Ovary (tissue), 9 donors: ENCODE data around the gene MICALL2. TPM values are rescaled to one million over a fixed set of nuclear protein-coding genes. Genes with fewer than 3 reads are reported as not detected.
"Not testable (repeated sequence)": the region's sequence is repeated elsewhere in the genome, so short reads cannot be mapped to it uniquely, and the experiment has no call there.

ENCODE experiments used
- DNase-seq, 5 donors: peaks; one replicate each; pipeline ENCODE4 v3.0.0-alpha.2; 2019 to 2020
- H3K27ac ChIP-seq, 2 donors: fragments of 200-600 bp; one replicate each; pipeline versions ENCODE4 v1.5.1 to v1.8.0; 2019 to 2022
- H3K27me3 ChIP-seq: fragments of 200-600 bp; one replicate; pipeline ENCODE4 v1.8.0; 2022
- H3K36me3 ChIP-seq: fragments of 200-600 bp; sonication (generic); one replicate; pipeline ENCODE4 v1.5.1; 2019
- H3K4me1 ChIP-seq: one replicate; pipeline ENCODE4 v1.8.1; 2013; ENCODE audit warnings: mild to moderate bottlenecking, moderate library complexity; ENCODE audit not compliant: insufficient read depth
- H3K4me3 ChIP-seq: fragments of 200-600 bp; sonication (generic); one replicate; pipeline ENCODE4 v1.5.1; 2017
- H3K9me3 ChIP-seq, 2 donors: fragments of 200-600 bp in 1 of 2; sonication (generic) in 1 of 2; one replicate each; pipeline versions ENCODE4 v1.5.1 to v1.8.1; 2013 to 2019; ENCODE audit warnings: mild to moderate bottlenecking in 1 of 2, moderate library complexity in 1 of 2
- EP300 ChIP-seq: sonication (generic); formaldehyde crosslinking; IDR thresholded peaks from one replicate; pipeline ENCODE4 v1.6.1; 2017; ENCODE audit warnings: antibody characterized with exemption
- POLR2A ChIP-seq: fragments of 450-650 bp; IDR thresholded peaks from one replicate; pipeline ENCODE4 v1.6.1; 2017; ENCODE audit warnings: antibody characterized with exemption, mild to moderate bottlenecking, moderate library complexity
- WGBS, 3 donors: extraction: QIAGEN DNeasy Blood & Tissue Kit in 1 of 3; methylation state at CpG; one replicate each; pipeline versions ENCODE4 v1.1.5 to v1.1.7; 2013 to 2017; 5-methylcytosine and 5-hydroxymethylcytosine counted together
- intact Hi-C, 4 donors: fragments of 100-400 bp; cut with DNase I; formaldehyde crosslinking; loops; one replicate each; pipeline versions ENCODE4 v1.11.0 to v1.15.1; 2022 to 2023
- polyA plus RNA-seq, 2 donors: library from polyadenylated mRNA; stranded (reverse); fragments of 200-250 nt in 1 of 2; fragments of 350-450 nt in 1 of 2; fragmentation: Illumina TruSeq in 1 of 2; extraction: RNeasy Lipid Tissue Mini Kit (QIAGEN cat#74804) in 1 of 2; gene quantifications; one replicate each; pipeline ENCODE4 v1.2.3, GENCODE V29; 2013 to 2014
- total RNA-seq, 7 donors: library from RNA; depleted of rRNA in 2 of 7; stranded (reverse); fragments of >200 nt in 2 of 7; fragmentation: NEBNext Ultra II Directional in 3 of 7; extraction: Animal tissue kit (Norgen Biotek cat#: 25700) in 3 of 7; gene quantifications; one replicate each; pipeline versions ENCODE4 v1.1.0 to v1.2.4, GENCODE V29; 2016 to 2023
- TF ChIP-seq, protein P1 (sequence below), 3 donors: fragments of 450-650 bp in 2 of 3; fragments of 200-600 bp in 1 of 3; IDR thresholded peaks; one replicate each; pipeline versions ENCODE4 v1.5.1 to v1.8.0; 2016 to 2022; ENCODE audit warnings: antibody characterized with exemption in 3 of 3, mild to moderate bottlenecking in 1 of 3
- donor health status: DM: no; HTN: no; CAD: no; lungs with moderate emphysema.
- donor health status: DM: no; HTN: no; CAD: no.
- donor health status: Bipolar disorder and iron deficiency.
- donor health status: DM: yes; HTN: yes; CAD: no.
- donor health status: DM: no; HTN: no; CAD: no.
- donor health status: DM: yes; HTN: yes; CAD: no.

The MICALL2 gene
- total and polyA plus RNA-seq, 9 donors, result 0.95 to 13.4 (median 6.5) TPM

DNA sequence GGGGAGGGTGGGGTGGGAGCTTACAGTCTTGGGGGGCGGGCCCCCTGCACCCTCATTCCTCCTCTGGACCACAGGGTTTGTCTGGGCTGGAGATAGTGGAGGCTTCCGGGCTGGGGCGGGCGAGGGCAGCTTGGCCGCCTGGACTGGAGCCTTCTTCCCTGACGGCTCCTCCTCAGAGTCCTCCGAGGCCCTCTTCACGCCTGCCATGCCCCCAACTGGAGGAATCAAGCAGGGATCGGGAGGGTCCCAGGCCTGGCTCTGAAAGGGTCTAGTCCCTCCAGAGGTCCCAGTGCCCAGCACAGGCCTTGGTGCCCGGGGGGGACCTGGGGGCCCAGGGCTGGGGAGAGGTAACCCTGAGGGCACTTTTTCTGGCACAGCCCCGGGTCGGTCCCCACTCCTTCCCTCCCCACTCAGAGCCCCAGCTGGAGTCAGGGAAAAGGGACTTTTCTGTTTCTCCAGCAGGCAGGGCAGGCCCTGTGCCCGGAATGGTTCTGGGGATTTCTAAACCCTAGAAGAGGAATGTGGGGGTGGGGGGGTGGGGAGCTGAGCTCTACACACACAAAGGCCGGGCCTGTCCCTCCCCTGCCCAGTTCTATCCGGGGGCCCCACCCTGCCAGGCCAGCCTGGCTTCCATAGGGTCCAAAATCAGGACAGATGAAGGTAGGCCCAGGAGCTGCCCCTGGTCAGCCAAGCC is 11.6 kb downstream of the MICALL2 start:
- H3K4me1 ChIP-seq, result no peaks in the 10 kb centered on the region
- 45 to 58% (median 51%) methylated on average over 15 of the region's 15 CpGs for WGBS, 3 donors

DNA sequence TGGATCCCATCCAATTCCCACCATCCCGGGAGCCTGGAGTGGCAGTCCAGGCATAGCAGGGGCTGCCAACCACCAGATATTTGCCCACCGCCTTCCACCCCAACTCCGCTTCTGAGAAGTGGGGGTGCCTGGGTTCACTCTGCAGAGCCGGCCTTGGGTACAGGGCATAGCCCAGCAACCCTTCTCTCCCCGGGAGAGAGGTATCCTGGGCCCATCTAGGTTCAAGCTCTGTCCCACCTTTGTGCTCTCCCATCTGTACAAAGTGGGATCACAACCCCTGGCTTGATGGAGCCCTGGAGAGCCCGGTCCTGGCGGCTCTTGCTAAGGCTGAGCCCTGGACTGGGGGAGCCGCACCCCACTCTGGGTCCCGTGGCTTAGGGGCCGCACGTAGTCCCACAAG is 12.2 kb downstream of the MICALL2 start:
- WGBS, 3 donors, result 77 to 85% (median 85%) methylated on average over 9 to 11 of the region's 11 CpGs
- DNase-seq, result no peak
- H3K4me1 ChIP-seq, result no peaks in the 10 kb centered on the region
- intact Hi-C loops, result no loop called here
- no peak overlapping the region for H3K27ac ChIP-seq
- no peaks in the 10 kb centered on the region for H3K27me3 ChIP-seq
- H3K9me3 ChIP-seq, result no peaks in the 10 kb centered on the region
- no peak for TF ChIP-seq EP300
- TF ChIP-seq, protein P1, sequence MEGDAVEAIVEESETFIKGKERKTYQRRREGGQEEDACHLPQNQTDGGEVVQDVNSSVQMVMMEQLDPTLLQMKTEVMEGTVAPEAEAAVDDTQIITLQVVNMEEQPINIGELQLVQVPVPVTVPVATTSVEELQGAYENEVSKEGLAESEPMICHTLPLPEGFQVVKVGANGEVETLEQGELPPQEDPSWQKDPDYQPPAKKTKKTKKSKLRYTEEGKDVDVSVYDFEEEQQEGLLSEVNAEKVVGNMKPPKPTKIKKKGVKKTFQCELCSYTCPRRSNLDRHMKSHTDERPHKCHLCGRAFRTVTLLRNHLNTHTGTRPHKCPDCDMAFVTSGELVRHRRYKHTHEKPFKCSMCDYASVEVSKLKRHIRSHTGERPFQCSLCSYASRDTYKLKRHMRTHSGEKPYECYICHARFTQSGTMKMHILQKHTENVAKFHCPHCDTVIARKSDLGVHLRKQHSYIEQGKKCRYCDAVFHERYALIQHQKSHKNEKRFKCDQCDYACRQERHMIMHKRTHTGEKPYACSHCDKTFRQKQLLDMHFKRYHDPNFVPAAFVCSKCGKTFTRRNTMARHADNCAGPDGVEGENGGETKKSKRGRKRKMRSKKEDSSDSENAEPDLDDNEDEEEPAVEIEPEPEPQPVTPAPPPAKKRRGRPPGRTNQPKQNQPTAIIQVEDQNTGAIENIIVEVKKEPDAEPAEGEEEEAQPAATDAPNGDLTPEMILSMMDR (IDR thresholded peaks at IDR 0.05), result no peak
- TF ChIP-seq POLR2A, result no peak
- no peaks in the 10 kb centered on the region for H3K36me3 ChIP-seq
- H3K4me3 ChIP-seq, result no peak overlapping the region

More for the DNA sequence above, 11.6 kb downstream of the MICALL2 start:
- DNase-seq, result no peak
- no peaks in the 10 kb centered on the region for H3K27me3 ChIP-seq
- no peak overlapping the region for H3K4me3 ChIP-seq
- H3K36me3 ChIP-seq, result no peaks in the 10 kb centered on the region
- TF ChIP-seq, protein P1 (IDR thresholded peaks at IDR 0.05), result no peak
- TF ChIP-seq EP300 (no peak), POLR2A (no peak)
- no peak overlapping the region for H3K27ac ChIP-seq
- intact Hi-C loops, result no loop called here
- H3K9me3 ChIP-seq, result no peaks in the 10 kb centered on the region

DNA sequence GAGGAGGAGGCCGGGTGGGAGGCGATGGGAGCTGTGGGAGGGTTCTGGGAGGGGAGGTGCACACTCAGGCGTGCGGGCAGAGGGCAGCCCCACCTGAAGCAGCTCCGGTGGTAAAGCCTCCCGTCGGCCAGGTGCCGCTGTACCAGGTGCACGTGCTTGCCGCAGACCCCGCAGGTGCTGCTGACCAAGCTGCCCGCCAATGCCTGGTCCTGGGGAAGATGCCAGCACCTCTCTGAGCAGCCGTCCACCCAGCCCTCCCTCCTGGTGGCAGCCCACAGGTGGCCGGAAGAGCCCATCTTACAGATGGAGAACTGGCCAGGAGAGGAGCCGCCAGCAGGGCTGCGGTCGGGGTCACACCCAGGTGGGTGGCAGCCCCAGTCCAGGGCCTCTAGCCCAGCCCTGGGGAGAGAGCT is 12.6 kb downstream of the MICALL2 start:
- intact Hi-C loops, result no loop called here

DNA sequence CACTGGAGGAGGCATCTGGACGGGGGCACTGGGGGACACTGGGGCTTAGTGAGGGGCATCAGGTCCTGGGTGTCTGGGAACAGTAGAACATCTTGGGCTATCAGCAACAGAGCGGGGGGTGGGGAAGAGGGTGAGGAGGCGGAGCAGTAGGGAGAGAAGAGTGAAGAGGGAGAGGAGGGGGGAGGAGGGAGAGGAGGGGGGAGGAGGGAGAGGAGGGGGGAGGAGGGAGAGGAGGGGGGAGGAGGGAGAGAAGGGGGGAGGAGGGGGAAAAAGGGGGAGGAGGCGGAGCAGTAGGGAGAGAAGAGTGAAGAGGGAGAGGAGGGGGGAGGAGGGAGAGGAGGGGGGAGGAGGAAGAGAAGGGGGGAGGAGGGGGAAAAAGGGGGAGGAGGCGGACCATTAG is 13.2 kb downstream of the MICALL2 start:
- H3K27ac ChIP-seq, H3K9me3 ChIP-seq, H3K36me3 ChIP-seq, intact Hi-C loops, H3K27me3 ChIP-seq, H3K4me1 ChIP-seq, H3K4me3 ChIP-seq, DNase-seq: not testable (repeated sequence)
- 74 to 89% (median 80%) methylated on average over 3 to 4 of the region's 5 CpGs for WGBS, 3 donors

More for the DNA sequence above, 12.6 kb downstream of the MICALL2 start:
- Histone ChIP-seq H3K9me3 (no peaks in the 10 kb centered on the region), H3K4me1 (no peaks in the 10 kb centered on the region), H3K27me3 (no peaks in the 10 kb centered on the region), H3K4me3 (no peak overlapping the region), H3K27ac (no peak overlapping the region), H3K36me3 (no peaks in the 10 kb centered on the region)
- WGBS, 3 donors, result 34 to 50% (median 39%) methylated on average over 15 to 17 of the region's 17 CpGs
- TF ChIP-seq EP300 (no peak), POLR2A (no peak)
- TF ChIP-seq, protein P1 (IDR thresholded peaks at IDR 0.05), result no peak
- no peak for DNase-seq

DNA sequence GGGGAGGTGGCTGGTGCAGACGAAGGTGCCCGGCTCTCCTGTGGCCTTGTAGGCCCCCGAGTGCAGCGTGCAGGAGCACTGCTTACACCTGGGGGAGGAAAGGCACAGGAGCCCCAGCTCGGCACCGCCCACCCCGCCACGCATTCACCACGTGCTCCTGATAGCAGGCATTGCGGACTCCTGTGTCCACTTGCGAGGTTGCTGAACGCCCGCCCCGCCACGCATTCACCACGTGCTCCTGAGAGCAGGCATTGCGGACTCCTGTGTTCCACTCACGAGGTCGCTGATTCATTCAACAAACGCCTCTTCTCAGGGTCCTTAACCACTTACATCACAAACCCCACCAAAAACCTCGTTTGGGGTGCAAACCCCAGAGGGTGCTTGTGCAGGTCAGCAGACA is 13.9 kb downstream of the MICALL2 start:
- intact Hi-C loops, result no loop called here
- H3K27ac ChIP-seq, result no peak overlapping the region
- H3K36me3 ChIP-seq, result no peaks in the 10 kb centered on the region

More for the DNA sequence above, 13.9 kb downstream of the MICALL2 start:
- H3K9me3 ChIP-seq, result no peaks in the 10 kb centered on the region
- no peaks in the 10 kb centered on the region for H3K27me3 ChIP-seq
- no peaks in the 10 kb centered on the region for H3K4me1 ChIP-seq
- no peak overlapping the region for H3K4me3 ChIP-seq
- WGBS, 3 donors, result 80 to 87% (median 84%) methylated on average over 15 to 21 of the region's 21 CpGs
- TF ChIP-seq, protein P1 (IDR thresholded peaks at IDR 0.05), result no peak
- TF ChIP-seq POLR2A (no peak), EP300 (no peak)
- DNase-seq, result no peak
